B cell (primary cell): ENCODE measurements around the gene TBX21. TPM values are rescaled to one million over a fixed set of nuclear protein-coding genes. Genes with fewer than 3 reads are reported as not detected.
A peak's percentile ranks its signal among the peaks of the same experiment; 100 is the strongest.

Experiments used
- ATAC-seq: fragments of 200-7000 bp; cut with Tn5 transposase; one replicate; pipeline ENCODE4 v1.10.0; 2021; ENCODE audit warnings: low read depth, mild to moderate bottlenecking, moderate number of reproducible peaks, moderate library complexity
- CTCF ChIA-PET: fragments of 350-600 bp; sonication (Branson Sonifier 250); formaldehyde crosslinking; loops from one replicate; lab custom pipeline; 2021; ENCODE audit warnings: antibody characterized with exemption, inconsistent platforms; lab: Charles Lee
- POLR2A ChIA-PET: fragments of 350-600 bp; sonication (Branson Sonifier 250); formaldehyde crosslinking; loops from one replicate; lab custom pipeline; 2021; ENCODE audit warnings: antibody characterized with exemption; lab: Charles Lee
- DNase-seq: peaks from one replicate; pipeline ENCODE4 v3.0.0; 2013
- H2AFZ ChIP-seq: 2 replicates; pipeline ENCODE4 v1.6.1; 2012; ENCODE audit warnings: mild to moderate bottlenecking, low read depth, low read length; ENCODE audit not compliant: insufficient read depth, poor library complexity, severe bottlenecking
- H3K27ac ChIP-seq, 2 donors: 1 replicate in 1 of 2; 2 replicates in 1 of 2; pipeline ENCODE4 v1.5.1; 2012 to 2013; ENCODE audit warnings: low read length in 2 of 2, mild to moderate bottlenecking in 2 of 2, moderate library complexity in 1 of 2
- H3K27me3 ChIP-seq, 4 experiments: fragments of 200-600 bp in 1 of 4; sonication (generic) in 1 of 4; replicated peaks in 1 of 4; 1 replicate in 2 of 4; 2 replicates in 2 of 4; pipeline versions ENCODE4 v1.6.1 to v1.7.0; 2013 to 2016; ENCODE audit warnings: low read length in 3 of 4, mild to moderate bottlenecking in 2 of 4, mixed read lengths in 1 of 4, moderate library complexity in 1 of 4; ENCODE audit not compliant: insufficient read depth in 4 of 4, control insufficient read depth in 3 of 4; ENCODE audit errors: control extremely low read depth in 1 of 4
- H3K36me3 ChIP-seq, 2 experiments: replicated peaks in 1 of 2; 1 replicate in 1 of 2; 2 replicates in 1 of 2; pipeline versions ENCODE4 v1.6.1 to v1.7.1; 2013; ENCODE audit warnings: low read length in 1 of 2; ENCODE audit not compliant: insufficient read depth in 2 of 2, control insufficient read depth in 1 of 2; ENCODE audit errors: control extremely low read depth in 1 of 2, extremely low read depth in 1 of 2
- H3K4me1 ChIP-seq, 2 donors: fragments of 200-600 bp in 1 of 2; sonication (generic) in 1 of 2; 1 replicate in 1 of 2; 2 replicates in 1 of 2; pipeline versions ENCODE4 v1.5.1 to v1.6.1; 2013 to 2017; ENCODE audit warnings: low read length in 2 of 2; ENCODE audit not compliant: control insufficient read depth in 2 of 2, insufficient read depth in 2 of 2
- H3K4me2 ChIP-seq: replicated peaks from 2 replicates; pipeline ENCODE3; 2012; ENCODE audit warnings: mild to moderate bottlenecking, low read depth, low read length; ENCODE audit not compliant: poor library complexity, severe bottlenecking
- H3K4me3 ChIP-seq, 5 experiments: fragments of 200-600 bp in 1 of 5; sonication (generic) in 1 of 5; 1 replicate in 3 of 5; 2 replicates in 2 of 5; pipeline versions ENCODE4 v1.5.1 to v1.7.0; 2011 to 2016; ENCODE audit warnings: low read length in 4 of 5, mild to moderate bottlenecking in 4 of 5, low read depth in 2 of 5, control low read depth in 1 of 5, moderate library complexity in 1 of 5; ENCODE audit not compliant: insufficient read depth in 1 of 5; ENCODE audit errors: control extremely low read depth in 1 of 5, extremely low read depth in 1 of 5
- H3K79me2 ChIP-seq: fragments of 200-600 bp; sonication (generic); one replicate; pipeline ENCODE4 v1.6.0; 2016; ENCODE audit warnings: low read length; ENCODE audit not compliant: control insufficient read depth, insufficient read depth
- H3K9ac ChIP-seq: fragments of 200-600 bp; sonication (generic); 2 replicates; pipeline ENCODE4 v1.6.1; 2017; ENCODE audit warnings: mild to moderate bottlenecking, low read length, moderate library complexity
- H3K9me3 ChIP-seq, 3 donors: one replicate each; pipeline versions ENCODE4 v1.6.1 to v1.7.1; 2013; ENCODE audit warnings: low read length in 2 of 3; ENCODE audit not compliant: control insufficient read depth in 2 of 3, insufficient read depth in 1 of 3; ENCODE audit errors: control extremely low read depth in 1 of 3
- H4K20me1 ChIP-seq: 2 replicates; pipeline ENCODE4 v1.6.0; 2012; ENCODE audit warnings: mild to moderate bottlenecking, low read length; ENCODE audit not compliant: insufficient read depth, control insufficient read depth, poor library complexity, severe bottlenecking
- H3K27ac Mint-ChIP-seq: one replicate; pipeline ENCODE4 v1.8.0; 2021; ENCODE audit warnings: mixed read lengths
- H3K27me3 Mint-ChIP-seq: one replicate; pipeline ENCODE4 v1.8.0; 2021; ENCODE audit warnings: mixed read lengths
- H3K4me1 Mint-ChIP-seq: one replicate; pipeline ENCODE4 v1.8.0; 2021; ENCODE audit warnings: mixed read lengths
- H3K4me3 Mint-ChIP-seq: one replicate; pipeline ENCODE4 v1.8.0; 2021; ENCODE audit warnings: mixed read lengths
- H3K9me3 Mint-ChIP-seq: one replicate; pipeline ENCODE4 v1.8.0; 2022; ENCODE audit warnings: mixed read lengths; ENCODE audit not compliant: insufficient read depth
- CTCF ChIP-seq: fragments of 200-600 bp; IDR thresholded peaks from one replicate; pipeline ENCODE4 v1.8.0; 2022; ENCODE audit warnings: antibody characterized with exemption, mild to moderate bottlenecking
- EZH2 ChIP-seq: IDR thresholded peaks from 2 replicates; pipeline ENCODE4 v1.6.1; 2012; ENCODE audit warnings: borderline replicate concordance, low read depth, mild to moderate bottlenecking, moderate library complexity, low read length; ENCODE audit not compliant: insufficient read depth, poor library complexity, severe bottlenecking
- WGBS: methylation state at CpG from one replicate; pipeline ENCODE4 v1.1.5; 2013; ENCODE audit warnings: missing lambda C conversion rate; ENCODE audit not compliant: insufficient coverage; 5-methylcytosine and 5-hydroxymethylcytosine counted together
- intact Hi-C: fragments of 100-400 bp; cut with micrococcal nuclease; formaldehyde crosslinking; loops from one replicate; pipeline ENCODE4 v1.10.0; 2022
- polyA plus RNA-seq: library from polyadenylated mRNA; depleted of rRNA; stranded (reverse); fragments of >200 nt; gene quantifications from 2 replicates; pipeline ENCODE4 v1.2.3, GENCODE V29; 2012
- total RNA-seq, 2 donors: library from RNA; stranded (reverse); fragments of 120-200 nt in 1 of 2; gene quantifications; 1 replicate in 1 of 2; 2 replicates in 1 of 2; pipeline versions ENCODE4 v1.2.3 to v1.2.4, GENCODE V29; 2013 to 2022

Gene TBX21
- total and polyA plus RNA-seq, 2 donors (not counting 1 experiment from before 2014, with no cell fraction given): 10.8 TPM

GRCh38 chr17:47692895-47693730 lies 39.9 kb upstream of the TBX21 start:
- Histone ChIP-seq H3K79me2 (peaks cover 3% of the 10 kb centered on the region), H3K36me3 (no peaks in the 10 kb centered on the region), H4K20me1 (no peaks in the 10 kb centered on the region), H3K9me3 (no peaks in the 10 kb centered on the region), H3K27me3 (peaks cover 0 to 5% (median 2%) of the 10 kb centered on the region in 4 experiments), H2AFZ (peak overlapping the region; percentile 74), H3K4me2 (peak overlapping the region; percentile 98), H3K4me1 (peaks cover 23 to 35% of the 10 kb centered on the region in 2 donors), H3K4me3 (peak overlapping the region; percentile 6 to 73 (median 64)), H3K9ac (peak overlapping the region; percentile 68), H3K27ac (peak overlapping the region in 1 of 2 donors; percentile 23)
- no peak for ATAC-seq
- CTCF ChIA-PET: interaction anchor here (1.0 to 1.5 kb wide), 4 partner anchors 26 to 109 kb away, joined by 3 to 4 read pairs (median 4); partner anchors contain the start of gene TBX21
- no peak for TF ChIP-seq CTCF
- no peak for TF ChIP-seq EZH2
- Mint-ChIP-seq H3K4me3 (peak overlapping the region; percentile 82), H3K27ac (peak overlapping the region; percentile 59), H3K27me3 (no peaks in the 10 kb centered on the region), H3K4me1 (peaks cover 34% of the 10 kb centered on the region), H3K9me3 (no peaks in the 10 kb centered on the region)
- DNase-seq: peak; percentile 46
- 34% methylated on average over 7 of the region's 10 CpGs for WGBS
- intact Hi-C loops: loop anchor here (2.0 to 10.0 kb wide), 2 partner anchors 42 to 112 kb away; no protein-coding TSS in a partner anchor
- POLR2A ChIA-PET: interaction anchor here (0.7 to 1.4 kb wide), 4 partner anchors 12 to 1721 kb away, joined by 5 to 8 read pairs (median 6); partner anchors contain the start of genes PHB1 and TBX21
